ENCODE data around the gene MEAF6. TPM values are rescaled to one million over a fixed set of nuclear protein-coding genes. Genes with fewer than 3 reads are reported as not detected.
"Not testable (repeated sequence)": the region's sequence is repeated elsewhere in the genome, so short reads cannot be mapped to it uniquely, and the experiment has no call there.

The MEAF6 gene
- total RNA-seq: 60.3 and 79.3 TPM in 2 replicates

- DNase-seq (ENCODE audit: low read depth): peak; percentile 59
These were observed at the start of gene MEAF6 for GRCh38 chr1:37514350-37515184. Gene MEAF6 (minus strand): TSS chr1:37514766. CDS start chr1:37514746, 20 bp downstream.

GRCh38 chr1:37562984-37563383 lies 48.4 kb upstream of the MEAF6 start:
- no peak for DNase-seq (ENCODE audit: low read depth)

GRCh38 chr1:37561133-37562132 lies 46.9 kb upstream of the MEAF6 start:
- no peak for DNase-seq (ENCODE audit: low read depth)

- DNase-seq (ENCODE audit: low read depth): no peak
These were observed 46.0 kb upstream of the MEAF6 start for GRCh38 chr1:37560401-37561132.

GRCh38 chr1:37559957-37560379 lies 45.4 kb upstream of the MEAF6 start:
- not testable (repeated sequence) for DNase-seq (ENCODE audit: low read depth)

- DNase-seq (ENCODE audit: low read depth): no peak
These were observed 44.5 kb upstream of the MEAF6 start for GRCh38 chr1:37559080-37559479.

- DNase-seq (ENCODE audit: low read depth): no peak
These were observed 43.8 kb upstream of the MEAF6 start for GRCh38 chr1:37558411-37558810.

- DNase-seq (ENCODE audit: low read depth): no peak
These were observed 42.8 kb upstream of the MEAF6 start for GRCh38 chr1:37557402-37557801.

- DNase-seq (ENCODE audit: low read depth): peak; percentile 81
These were observed 42.2 kb upstream of the MEAF6 start, which contains the start of gene DNALI1 for GRCh38 chr1:37556712-37557196. Gene DNALI1 (plus strand): TSS chr1:37556940. CDS start chr1:37556995, 55 bp downstream.

- peak; percentile 90 for DNase-seq (ENCODE audit: low read depth)
These were observed 39.6 kb upstream of the MEAF6 start, which contains the start of gene SNIP1 for GRCh38 chr1:37553927-37554808. Gene SNIP1 (minus strand): TSS chr1:37554293. CDS start chr1:37554229, 64 bp downstream.

GRCh38 chr1:37553598-37553926 lies 39.0 kb upstream of the MEAF6 start:
- no peak for DNase-seq (ENCODE audit: low read depth)

- no peak for DNase-seq (ENCODE audit: low read depth)
These were observed 34.8 kb upstream of the MEAF6 start for GRCh38 chr1:37549341-37549740.

GRCh38 chr1:37545019-37545418 lies 30.5 kb upstream of the MEAF6 start:
- no peak for DNase-seq (ENCODE audit: low read depth)

GRCh38 chr1:37544530-37544929 lies 30.0 kb upstream of the MEAF6 start:
- no peak for DNase-seq (ENCODE audit: low read depth)

- DNase-seq (ENCODE audit: low read depth): no peak
These were observed 25.6 kb upstream of the MEAF6 start for GRCh38 chr1:37540036-37540785.

- not testable (repeated sequence) for DNase-seq (ENCODE audit: low read depth)
These were observed 24.6 kb upstream of the MEAF6 start for GRCh38 chr1:37539154-37539553.

GRCh38 chr1:37537378-37537777 lies 22.8 kb upstream of the MEAF6 start:
- peak; percentile 96 for DNase-seq (ENCODE audit: low read depth)

- peak; percentile 54 for DNase-seq (ENCODE audit: low read depth)
These were observed 18.9 kb upstream of the MEAF6 start for GRCh38 chr1:37533317-37534093.
